ENCODE data around the gene SLC22A31.

The SLC22A31 gene

DNA sequence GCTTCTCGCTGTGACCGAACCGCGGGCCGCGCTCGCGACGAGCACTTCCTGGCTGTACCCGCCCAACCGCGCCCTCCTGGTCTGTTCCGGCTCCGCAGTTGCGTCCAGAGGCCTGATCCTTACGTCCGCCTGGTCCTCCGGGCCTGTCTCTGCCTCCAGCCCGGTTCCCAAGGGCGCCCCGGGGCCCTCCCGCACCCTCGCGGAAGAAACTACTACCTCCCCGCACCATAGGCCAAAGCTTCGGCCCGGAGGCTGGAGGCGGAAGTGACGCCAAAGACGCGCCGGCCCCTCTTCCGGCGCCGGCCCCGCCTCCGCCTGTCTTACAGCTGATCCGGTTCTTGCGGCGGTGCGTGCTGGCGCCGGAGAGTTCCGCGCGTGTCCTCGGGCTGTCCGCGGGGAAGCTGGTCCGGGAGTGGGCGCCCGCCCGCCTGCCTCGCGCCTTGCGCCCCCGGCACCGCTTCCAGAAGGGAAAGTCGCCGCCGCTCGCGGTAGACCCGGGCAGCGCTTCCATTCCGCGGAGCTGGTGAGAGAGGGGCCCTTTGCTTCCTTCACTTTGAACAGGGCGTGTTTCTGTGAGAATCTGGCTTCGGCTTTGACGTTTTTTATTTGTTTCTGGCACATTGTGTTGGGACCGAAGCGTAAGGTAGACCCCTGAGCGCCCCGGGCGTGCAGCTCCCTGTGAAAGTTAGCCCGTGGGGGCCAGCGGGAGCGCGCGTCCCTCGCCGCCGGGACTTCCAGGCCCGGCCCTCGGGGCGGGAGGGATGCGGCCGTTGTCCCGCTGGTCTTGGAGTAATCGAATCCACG lies 17.3 kb upstream of the SLC22A31 start, which contains the start of gene ZNF778:
Gene ZNF778 (plus strand): TSS at position 316 of the 804 bp plus-strand sequence. CDS start 3,425 bp downstream, outside the sequence.
- Histone ChIP-seq H3K36me3 (ENCODE audit: control insufficient read depth in 5 of 5, insufficient read depth in 5 of 5, low read length in 5 of 5) (peaks cover 0 to 23% (median 20%) of the 10 kb centered on the region in 5 donors), H3K9ac (ENCODE audit: low read length in 5 of 5) (peak within 1 kb of the TSS; percentile 91 to 99 (median 97)), H3K27me3 (ENCODE audit: control insufficient read depth in 5 of 5, insufficient read depth in 4 of 5, low read length in 5 of 5) (no peaks in the 10 kb centered on the region), H3K4me3 (ENCODE audit: low read depth in 1 of 5, low read length in 5 of 5) (peak within 1 kb of the TSS; percentile 76 to 93 (median 91)), H3K27ac (ENCODE audit: low read depth, low read length) (peak within 1 kb of the TSS; percentile 95), H3K4me1 (ENCODE audit: control insufficient read depth in 5 of 5, insufficient read depth in 5 of 5, low read length in 5 of 5) (peaks cover 0 to 30% (median 21%) of the 10 kb centered on the region in 5 donors), H3K9me3 (ENCODE audit: control insufficient read depth in 5 of 5, low read length in 5 of 5) (no peaks in the 10 kb centered on the region)

DNA sequence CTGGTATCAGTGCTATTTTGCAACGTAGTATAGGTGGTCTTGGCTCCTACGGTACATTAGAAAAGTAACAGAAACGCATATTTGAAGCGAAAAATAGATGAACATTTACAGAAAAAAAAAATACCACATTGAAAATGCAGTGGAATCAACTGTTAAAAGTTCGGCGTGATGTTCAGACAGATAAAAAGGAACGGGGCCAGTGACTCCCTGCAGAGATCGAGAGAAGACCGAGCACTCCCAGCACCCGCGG lies 16.7 kb upstream of the SLC22A31 start:
- H3K9ac ChIP-seq (ENCODE audit: low read length in 5 of 5) = peak overlapping the region; percentile 91 to 99 (median 97)
- H3K4me1 ChIP-seq (ENCODE audit: control insufficient read depth in 5 of 5, insufficient read depth in 5 of 5, low read length in 5 of 5) = peaks cover 0 to 30% (median 21%) of the 10 kb centered on the region in 5 donors
- no peaks in the 10 kb centered on the region for H3K27me3 ChIP-seq (ENCODE audit: control insufficient read depth in 5 of 5, insufficient read depth in 4 of 5, low read length in 5 of 5)
- peaks cover 0 to 17% (median 16%) of the 10 kb centered on the region in 5 donors for H3K36me3 ChIP-seq (ENCODE audit: control insufficient read depth in 5 of 5, insufficient read depth in 5 of 5, low read length in 5 of 5)
- H3K4me3 ChIP-seq (ENCODE audit: low read depth in 1 of 5, low read length in 5 of 5) = peak overlapping the region; percentile 75 to 93 (median 91)
- H3K9me3 ChIP-seq (ENCODE audit: control insufficient read depth in 5 of 5, low read length in 5 of 5) = no peaks in the 10 kb centered on the region
- peak overlapping the region; percentile 95 for H3K27ac ChIP-seq (ENCODE audit: low read depth, low read length)

DNA sequence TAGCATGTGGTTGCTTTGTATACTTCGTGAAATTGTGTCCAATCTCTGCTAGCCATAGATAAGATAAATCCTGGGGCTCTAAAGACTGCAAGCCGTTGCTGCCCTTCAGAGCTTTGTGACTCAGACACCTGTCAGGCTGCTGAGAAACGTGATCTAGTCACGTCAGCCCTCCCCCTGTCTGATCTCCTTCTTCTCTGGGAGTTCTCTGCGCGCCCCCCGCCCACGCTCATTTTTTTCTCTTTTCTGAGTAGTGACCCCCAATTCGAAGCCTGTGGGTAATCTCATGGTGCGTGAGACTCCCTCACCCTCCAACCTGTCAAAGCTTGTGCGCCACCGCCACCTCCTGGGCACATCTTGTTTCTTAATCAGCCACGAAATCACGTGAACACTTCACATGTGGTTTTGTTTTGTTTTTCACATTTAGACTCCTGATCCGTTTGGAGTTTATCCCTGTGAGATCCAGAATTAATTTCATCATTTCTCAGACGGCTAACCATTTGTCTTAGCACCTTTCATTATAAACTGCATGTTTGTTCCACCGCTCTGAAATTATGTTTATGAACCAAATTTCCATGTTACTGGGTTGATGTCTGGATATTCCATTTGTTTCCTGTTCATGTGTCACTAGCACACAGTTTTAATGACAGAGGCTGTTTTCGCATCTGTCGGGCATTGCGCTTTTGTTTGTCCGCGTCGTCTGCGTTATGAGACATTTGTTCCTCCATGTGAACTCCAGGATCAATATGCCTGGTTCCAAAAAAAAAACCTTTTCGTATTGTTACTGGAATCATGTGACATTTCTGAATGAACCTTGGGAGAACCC lies 16.2 kb upstream of the SLC22A31 start:
- Histone ChIP-seq H3K27ac (ENCODE audit: low read depth, low read length) (peak overlapping the region; percentile 95), H3K9ac (ENCODE audit: low read length in 5 of 5) (peak overlapping the region; percentile 91 to 99 (median 97)), H3K36me3 (ENCODE audit: control insufficient read depth in 5 of 5, insufficient read depth in 5 of 5, low read length in 5 of 5) (peaks cover 0 to 12% (median 10%) of the 10 kb centered on the region in 5 donors), H3K27me3 (ENCODE audit: control insufficient read depth in 5 of 5, insufficient read depth in 4 of 5, low read length in 5 of 5) (no peaks in the 10 kb centered on the region), H3K9me3 (ENCODE audit: control insufficient read depth in 5 of 5, low read length in 5 of 5) (no peaks in the 10 kb centered on the region), H3K4me3 (ENCODE audit: low read depth in 1 of 5, low read length in 5 of 5) (peak overlapping the region; percentile 75 to 93 (median 91)), H3K4me1 (ENCODE audit: control insufficient read depth in 5 of 5, insufficient read depth in 5 of 5, low read length in 5 of 5) (peaks cover 0 to 30% (median 21%) of the 10 kb centered on the region in 5 donors)

DNA sequence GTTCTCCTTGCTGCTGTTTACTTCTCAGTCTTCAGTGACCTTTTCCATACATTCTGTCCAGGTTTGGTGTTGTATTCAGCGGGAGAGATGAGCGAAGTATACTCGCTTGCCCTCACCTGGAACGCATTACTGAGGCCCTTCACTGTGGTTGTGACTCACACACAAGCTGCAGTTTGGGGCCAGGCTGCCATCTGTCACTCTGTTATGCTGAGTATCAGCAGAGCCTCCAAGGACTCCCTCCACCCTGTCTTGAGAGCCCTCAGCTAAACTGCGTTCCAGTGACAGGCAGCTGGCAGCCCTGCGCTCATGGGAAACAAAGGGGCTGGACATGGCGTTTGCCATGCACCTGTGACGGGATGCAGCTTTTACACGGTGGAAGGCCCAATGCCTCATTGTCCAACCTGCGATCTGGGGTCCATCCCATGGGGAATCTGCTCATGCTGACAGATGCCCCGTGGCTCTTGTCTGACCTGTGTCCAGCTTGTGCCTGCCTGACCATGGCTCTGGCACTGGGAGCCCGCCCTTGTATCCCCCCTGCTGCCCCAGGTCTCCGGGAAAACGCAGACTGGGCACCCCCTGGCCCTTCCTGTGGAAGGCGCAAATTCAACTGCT lies 10.7 kb upstream of the SLC22A31 start:
- H3K27me3 ChIP-seq (ENCODE audit: control insufficient read depth in 5 of 5, insufficient read depth in 4 of 5, low read length in 5 of 5) = peaks cover 4 to 15% (median 12%) of the 10 kb centered on the region in 5 donors
- no peak overlapping the region for H3K4me3 ChIP-seq (ENCODE audit: low read depth in 1 of 5, low read length in 5 of 5)
- no peaks in the 10 kb centered on the region for H3K36me3 ChIP-seq (ENCODE audit: control insufficient read depth in 5 of 5, insufficient read depth in 5 of 5, low read length in 5 of 5)
- no peaks in the 10 kb centered on the region for H3K9me3 ChIP-seq (ENCODE audit: control insufficient read depth in 5 of 5, low read length in 5 of 5)
- H3K9ac ChIP-seq (ENCODE audit: low read length in 5 of 5) = no peak overlapping the region
- peaks cover 0 to 3% (median 0%) of the 10 kb centered on the region in 5 donors for H3K4me1 ChIP-seq (ENCODE audit: control insufficient read depth in 5 of 5, insufficient read depth in 5 of 5, low read length in 5 of 5)
- no peak overlapping the region for H3K27ac ChIP-seq (ENCODE audit: low read depth, low read length)

DNA sequence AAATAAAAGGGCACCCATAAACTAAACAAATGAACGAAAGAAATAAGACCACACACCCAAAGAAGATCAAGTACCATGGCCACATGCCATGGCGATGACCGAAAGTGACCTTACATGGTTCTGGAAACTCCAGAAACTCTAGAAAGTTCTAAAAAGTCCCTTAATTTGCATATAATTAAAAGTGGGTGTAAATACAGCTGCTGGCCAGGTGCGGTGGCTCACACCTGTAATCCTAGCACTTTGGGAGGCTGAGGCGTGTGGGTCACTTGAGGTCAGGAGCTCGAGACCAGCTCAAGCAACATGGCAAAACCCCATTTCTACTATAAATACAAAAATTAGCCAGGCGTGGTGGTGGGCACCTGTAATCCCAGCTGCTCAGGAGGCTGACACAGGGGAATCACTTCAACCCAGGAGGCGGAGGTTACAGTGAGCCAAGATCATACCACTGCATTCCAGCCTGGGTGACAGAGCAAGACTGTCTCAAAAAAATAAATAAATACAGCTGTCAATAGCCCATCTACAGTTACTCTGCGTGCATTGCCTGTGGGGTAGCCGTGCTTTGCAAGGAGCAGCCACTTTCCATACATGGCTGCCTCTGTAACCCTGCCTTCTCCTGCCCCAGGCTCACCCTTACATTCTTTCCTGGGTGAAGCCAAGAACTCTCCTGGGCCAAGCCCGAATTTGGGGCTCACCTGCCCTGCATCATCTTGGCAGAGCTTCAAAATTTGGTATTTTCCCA lies 10.0 kb upstream of the SLC22A31 start:
- Histone ChIP-seq H3K9me3 (ENCODE audit: control insufficient read depth in 5 of 5, low read length in 5 of 5) (no peaks in the 10 kb centered on the region), H3K9ac (ENCODE audit: low read length in 5 of 5) (no peak overlapping the region), H3K27me3 (ENCODE audit: control insufficient read depth in 5 of 5, insufficient read depth in 4 of 5, low read length in 5 of 5) (peaks cover 4 to 15% (median 12%) of the 10 kb centered on the region in 5 donors), H3K4me1 (ENCODE audit: control insufficient read depth in 5 of 5, insufficient read depth in 5 of 5, low read length in 5 of 5) (peaks cover 0 to 2% (median 0%) of the 10 kb centered on the region in 5 donors), H3K27ac (ENCODE audit: low read depth, low read length) (no peak overlapping the region), H3K4me3 (ENCODE audit: low read depth in 1 of 5, low read length in 5 of 5) (no peak overlapping the region), H3K36me3 (ENCODE audit: control insufficient read depth in 5 of 5, insufficient read depth in 5 of 5, low read length in 5 of 5) (no peaks in the 10 kb centered on the region)

DNA sequence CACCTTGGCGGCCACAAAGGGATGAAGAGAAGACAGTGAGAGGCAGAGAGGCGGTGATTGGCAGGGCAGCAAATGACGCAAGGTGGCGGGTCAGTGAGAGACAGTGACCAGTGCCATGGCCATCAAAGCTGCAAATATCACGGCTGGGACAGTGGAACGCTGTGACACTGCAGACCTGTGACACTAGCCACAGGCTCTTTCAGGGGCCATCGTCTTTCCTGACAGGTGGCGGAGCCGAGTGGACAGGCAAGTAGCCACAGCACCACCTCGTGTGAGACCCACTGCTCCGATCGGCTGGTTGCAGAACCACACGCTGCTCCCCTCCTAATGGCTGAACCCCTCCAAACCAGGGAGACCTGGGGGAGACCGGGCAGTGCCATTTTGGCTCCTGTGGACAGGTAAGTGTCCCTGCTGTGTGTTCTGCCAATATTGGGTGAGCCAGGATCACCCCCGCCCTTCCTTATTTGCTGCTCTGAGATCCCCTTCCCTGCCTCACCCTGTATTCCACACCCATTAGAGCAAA lies 9.2 kb upstream of the SLC22A31 start:
- H3K27ac ChIP-seq (ENCODE audit: low read depth, low read length) = no peak overlapping the region

DNA sequence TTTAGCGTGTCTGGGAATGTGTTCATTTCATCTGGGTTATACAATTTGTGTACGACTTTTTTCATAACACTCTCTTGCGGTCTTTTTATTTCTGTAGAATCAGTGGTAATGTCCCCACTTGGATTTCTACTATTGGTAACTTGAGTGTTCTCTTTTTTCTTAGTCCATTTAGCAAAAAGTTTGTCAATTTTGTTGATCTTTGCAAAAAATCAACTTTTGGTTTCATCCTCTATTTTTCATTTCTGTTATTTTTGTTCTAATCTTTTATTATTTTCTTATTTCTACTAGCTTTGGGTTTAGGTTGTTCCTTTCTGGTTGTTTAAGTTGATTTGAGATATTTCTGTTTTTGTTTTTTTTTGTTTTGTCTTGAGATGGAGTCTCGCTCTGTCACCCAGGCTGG lies 7.7 kb upstream of the SLC22A31 start:
- no peaks in the 10 kb centered on the region for H3K4me1 ChIP-seq (ENCODE audit: control insufficient read depth in 5 of 5, insufficient read depth in 5 of 5, low read length in 5 of 5)
- H3K9me3 ChIP-seq (ENCODE audit: control insufficient read depth in 5 of 5, low read length in 5 of 5) = peaks cover 0 to under 1% (median 0%) of the 10 kb centered on the region in 5 donors
- no peak overlapping the region for H3K9ac ChIP-seq (ENCODE audit: low read length in 5 of 5)
- no peaks in the 10 kb centered on the region for H3K36me3 ChIP-seq (ENCODE audit: control insufficient read depth in 5 of 5, insufficient read depth in 5 of 5, low read length in 5 of 5)
- H3K27ac ChIP-seq (ENCODE audit: low read depth, low read length) = no peak overlapping the region
- no peak overlapping the region for H3K4me3 ChIP-seq (ENCODE audit: low read depth in 1 of 5, low read length in 5 of 5)
- H3K27me3 ChIP-seq (ENCODE audit: control insufficient read depth in 5 of 5, insufficient read depth in 4 of 5, low read length in 5 of 5) = peaks cover 4 to 27% (median 19%) of the 10 kb centered on the region in 5 donors

More for the DNA sequence above, 9.2 kb upstream of the SLC22A31 start:
- Histone ChIP-seq H3K27me3 (ENCODE audit: control insufficient read depth in 5 of 5, insufficient read depth in 4 of 5, low read length in 5 of 5) (peaks cover 4 to 16% (median 15%) of the 10 kb centered on the region in 5 donors), H3K9me3 (ENCODE audit: control insufficient read depth in 5 of 5, low read length in 5 of 5) (no peaks in the 10 kb centered on the region), H3K4me1 (ENCODE audit: control insufficient read depth in 5 of 5, insufficient read depth in 5 of 5, low read length in 5 of 5) (no peaks in the 10 kb centered on the region), H3K36me3 (ENCODE audit: control insufficient read depth in 5 of 5, insufficient read depth in 5 of 5, low read length in 5 of 5) (no peaks in the 10 kb centered on the region), H3K9ac (ENCODE audit: low read length in 5 of 5) (no peak overlapping the region), H3K4me3 (ENCODE audit: low read depth in 1 of 5, low read length in 5 of 5) (no peak overlapping the region)

DNA sequence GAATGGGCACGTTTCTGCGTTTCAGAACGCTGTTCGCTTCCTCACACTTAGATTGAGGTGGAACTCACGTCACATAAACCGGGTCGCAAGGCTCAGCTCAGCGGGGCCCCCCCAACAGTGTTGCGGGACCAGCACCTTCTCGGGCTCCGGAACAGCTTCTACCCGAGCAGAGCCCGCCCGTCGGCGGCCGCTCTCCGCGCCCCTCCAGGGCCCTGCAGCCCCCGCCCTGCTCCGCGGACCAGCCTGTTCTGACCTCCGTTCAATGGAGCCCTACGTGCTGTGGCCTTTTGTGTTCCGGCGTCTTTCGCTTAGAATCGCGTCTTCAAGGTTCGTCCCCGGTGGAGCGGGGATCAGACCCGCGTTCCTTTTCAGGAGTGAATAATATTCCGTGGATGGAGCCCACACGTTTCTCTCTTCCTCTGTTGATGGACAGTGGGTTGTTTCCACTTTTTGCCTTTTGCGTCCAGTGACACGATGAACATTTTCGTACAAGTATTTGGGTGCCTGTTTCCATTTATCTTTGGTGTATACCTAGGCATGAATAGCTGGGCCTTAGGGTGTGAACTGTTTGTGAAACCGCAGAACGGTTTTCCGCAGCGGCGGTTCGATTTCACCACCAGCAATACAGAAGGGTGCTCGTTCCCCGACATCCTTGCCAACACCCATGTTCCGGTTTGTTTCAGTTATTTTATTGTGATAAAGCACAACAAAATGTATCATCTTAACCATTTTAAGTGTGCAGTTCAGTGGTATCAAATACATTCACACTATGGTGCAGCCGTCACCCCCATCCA lies 2.3 kb upstream of the SLC22A31 start:
- Histone ChIP-seq H3K27me3 (ENCODE audit: control insufficient read depth in 5 of 5, insufficient read depth in 4 of 5, low read length in 5 of 5) (peaks cover 29 to 54% (median 44%) of the 10 kb centered on the region in 5 donors), H3K4me1 (ENCODE audit: control insufficient read depth in 5 of 5, insufficient read depth in 5 of 5, low read length in 5 of 5) (peaks cover 0 to 10% (median 7%) of the 10 kb centered on the region in 5 donors), H3K36me3 (ENCODE audit: control insufficient read depth in 5 of 5, insufficient read depth in 5 of 5, low read length in 5 of 5) (no peaks in the 10 kb centered on the region), H3K4me3 (ENCODE audit: low read depth in 1 of 5, low read length in 5 of 5) (no peak overlapping the region), H3K9me3 (ENCODE audit: control insufficient read depth in 5 of 5, low read length in 5 of 5) (peaks cover 0 to 5% (median 0%) of the 10 kb centered on the region in 5 donors), H3K27ac (ENCODE audit: low read depth, low read length) (no peak overlapping the region), H3K9ac (ENCODE audit: low read length in 5 of 5) (no peak overlapping the region)
